Prostate gland (tissue), 2 donors: ENCODE data around the gene CEP41.

ENCODE experiments used
- CTCF ChIP-seq, 4 experiments: fragments of 200-600 bp in 2 of 4; fragments of 450-650 bp in 2 of 4; sonication (generic) in 2 of 4; IDR thresholded peaks; 1 replicate in 3 of 4; 2 replicates in 1 of 4; pipeline ENCODE4 v1.5.1; 2016 to 2019; ENCODE audit warnings: antibody characterized with exemption in 4 of 4, mild to moderate bottlenecking in 2 of 4, moderate library complexity in 2 of 4
- POLR2A ChIP-seq: fragments of 450-650 bp; IDR thresholded peaks from one replicate; pipeline ENCODE4 v1.6.1; 2016; ENCODE audit warnings: antibody characterized with exemption, mild to moderate bottlenecking

GRCh38 chr7:130413201-130413600 is 27.6 kb downstream of the CEP41 start:
- no peak for TF ChIP-seq CTCF (IDR thresholded peaks at IDR 0.05)
- TF ChIP-seq POLR2A: no peak
